Chondrocyte (in vitro differentiated cells): ENCODE data around the gene ARSJ. TPM values are rescaled to one million over a fixed set of nuclear protein-coding genes. Genes with fewer than 3 reads are reported as not detected.
"Not testable (repeated sequence)": the region's sequence is repeated elsewhere in the genome, so short reads cannot be mapped to it uniquely, and the experiment has no call there.

Source experiments
- DNase-seq: peaks from one replicate; pipeline ENCODE4 v3.0.0; 2021; ENCODE audit warnings: mixed read lengths, low spot score
- H3K27ac Mint-ChIP-seq: one replicate; pipeline ENCODE4 v1.8.0; 2021; ENCODE audit warnings: mild to moderate bottlenecking, moderate library complexity, mixed read lengths; ENCODE audit not compliant: unreplicated experiment
- H3K27me3 Mint-ChIP-seq: 2 replicates; pipeline ENCODE4 v1.8.0; 2021; ENCODE audit warnings: low read depth, mixed read lengths
- H3K36me3 Mint-ChIP-seq: 2 replicates; pipeline ENCODE4 v1.8.0; 2021; ENCODE audit warnings: low read depth, mixed read lengths
- H3K4me1 Mint-ChIP-seq: 2 replicates; pipeline ENCODE4 v1.8.0; 2021; ENCODE audit warnings: low read depth, mild to moderate bottlenecking, mixed read lengths
- H3K4me3 Mint-ChIP-seq: one replicate; pipeline ENCODE4 v1.8.0; 2021; ENCODE audit warnings: mild to moderate bottlenecking, moderate library complexity, mixed read lengths; ENCODE audit not compliant: unreplicated experiment
- H3K9me3 Mint-ChIP-seq: 2 replicates; pipeline ENCODE4 v1.8.0; 2021; ENCODE audit warnings: low read depth, mixed read lengths
- total RNA-seq: library from RNA; stranded (reverse); gene quantifications from 3 replicates; pipeline ENCODE4 v1.2.1, GENCODE V29; 2021
- TF ChIP-seq, protein P1 (sequence below): fragments of 200-600 bp; sonication (generic); IDR thresholded peaks from 2 replicates; pipeline ENCODE4 v1.5.0; 2021; ENCODE audit warnings: antibody characterized with exemption, mild to moderate bottlenecking, moderate library complexity

ARSJ gene
- total RNA-seq, 1 donor from 2014 or later = 80.9 TPM

DNA sequence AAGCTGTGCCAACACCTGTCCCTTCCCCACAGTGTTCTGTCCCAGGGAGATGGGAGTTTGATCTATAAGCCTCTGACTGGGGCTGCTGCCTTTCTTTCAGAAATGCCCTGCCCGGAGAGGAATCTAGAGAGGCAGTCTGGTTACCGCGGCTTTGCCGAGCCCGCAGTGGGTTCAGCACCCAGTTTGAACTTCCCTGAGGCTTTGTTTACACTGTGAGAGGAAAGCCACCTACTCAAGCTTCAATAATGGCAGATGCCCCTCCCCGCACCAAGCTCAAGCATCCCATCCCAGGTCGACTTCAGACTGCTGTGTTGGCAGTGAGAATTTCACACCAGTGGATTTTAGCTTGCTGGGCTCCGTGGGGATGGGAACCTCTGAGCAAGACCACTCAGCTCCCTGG, 33.3 kb upstream of the ARSJ start:
- TF ChIP-seq, protein P1, sequence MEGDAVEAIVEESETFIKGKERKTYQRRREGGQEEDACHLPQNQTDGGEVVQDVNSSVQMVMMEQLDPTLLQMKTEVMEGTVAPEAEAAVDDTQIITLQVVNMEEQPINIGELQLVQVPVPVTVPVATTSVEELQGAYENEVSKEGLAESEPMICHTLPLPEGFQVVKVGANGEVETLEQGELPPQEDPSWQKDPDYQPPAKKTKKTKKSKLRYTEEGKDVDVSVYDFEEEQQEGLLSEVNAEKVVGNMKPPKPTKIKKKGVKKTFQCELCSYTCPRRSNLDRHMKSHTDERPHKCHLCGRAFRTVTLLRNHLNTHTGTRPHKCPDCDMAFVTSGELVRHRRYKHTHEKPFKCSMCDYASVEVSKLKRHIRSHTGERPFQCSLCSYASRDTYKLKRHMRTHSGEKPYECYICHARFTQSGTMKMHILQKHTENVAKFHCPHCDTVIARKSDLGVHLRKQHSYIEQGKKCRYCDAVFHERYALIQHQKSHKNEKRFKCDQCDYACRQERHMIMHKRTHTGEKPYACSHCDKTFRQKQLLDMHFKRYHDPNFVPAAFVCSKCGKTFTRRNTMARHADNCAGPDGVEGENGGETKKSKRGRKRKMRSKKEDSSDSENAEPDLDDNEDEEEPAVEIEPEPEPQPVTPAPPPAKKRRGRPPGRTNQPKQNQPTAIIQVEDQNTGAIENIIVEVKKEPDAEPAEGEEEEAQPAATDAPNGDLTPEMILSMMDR = no peak
- DNase-seq = no peak
- Mint-ChIP-seq H3K9me3 (peaks cover 16% of the 10 kb centered on the region), H3K4me3 (no peak overlapping the region), H3K27me3 (no peaks in the 10 kb centered on the region), H3K27ac (no peak overlapping the region), H3K36me3 (peaks cover 9% of the 10 kb centered on the region), H3K4me1 (peaks cover 13% of the 10 kb centered on the region)

DNA sequence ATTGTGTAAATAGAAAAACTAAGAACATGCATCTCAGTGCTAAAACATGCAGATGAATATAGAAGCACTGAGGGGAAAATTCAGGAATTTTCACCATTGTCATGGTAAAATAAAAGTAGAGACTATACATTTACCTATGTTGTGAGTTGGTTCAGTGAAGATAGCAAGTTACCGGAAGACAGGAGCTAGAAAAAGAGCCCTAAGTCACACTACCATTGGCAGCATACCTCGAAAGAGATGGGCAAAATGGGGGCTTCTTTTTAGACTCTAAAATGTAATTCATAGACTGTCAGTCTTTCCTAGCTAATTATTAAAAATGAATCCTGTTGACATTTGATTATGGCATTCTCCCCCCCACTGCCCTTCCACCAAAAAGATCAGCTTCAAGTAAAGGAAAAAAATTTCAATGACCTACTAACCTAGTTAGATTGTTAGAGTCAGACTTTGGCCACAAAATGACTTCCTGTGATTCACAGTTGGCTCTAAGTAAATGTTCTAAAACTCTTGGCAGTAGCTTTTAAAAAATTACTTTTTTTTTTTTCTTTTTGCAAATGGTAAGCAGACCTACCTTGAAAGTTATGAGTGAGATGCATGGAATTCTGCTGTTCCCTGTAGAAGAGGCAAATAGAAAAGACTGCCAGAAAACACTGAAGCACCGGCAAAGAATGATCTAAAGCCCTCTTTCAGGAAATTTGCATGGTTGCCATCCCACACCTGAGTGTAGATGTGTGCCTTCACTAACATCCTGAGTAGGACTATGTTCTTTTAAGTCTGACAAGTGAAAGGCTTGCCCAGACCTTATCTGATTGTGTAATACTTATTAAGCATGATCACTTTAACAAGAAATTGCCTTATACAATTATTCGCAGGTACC, 26.4 kb upstream of the ARSJ start:
- Mint-ChIP-seq H3K9me3 (peaks cover 6% of the 10 kb centered on the region), H3K4me3 (no peak overlapping the region), H3K36me3 (peaks cover 2% of the 10 kb centered on the region), H3K4me1 (peaks cover 21% of the 10 kb centered on the region), H3K27me3 (no peaks in the 10 kb centered on the region), H3K27ac (no peak overlapping the region)
- DNase-seq = no peak
- TF ChIP-seq, protein P1 = no peak

DNA sequence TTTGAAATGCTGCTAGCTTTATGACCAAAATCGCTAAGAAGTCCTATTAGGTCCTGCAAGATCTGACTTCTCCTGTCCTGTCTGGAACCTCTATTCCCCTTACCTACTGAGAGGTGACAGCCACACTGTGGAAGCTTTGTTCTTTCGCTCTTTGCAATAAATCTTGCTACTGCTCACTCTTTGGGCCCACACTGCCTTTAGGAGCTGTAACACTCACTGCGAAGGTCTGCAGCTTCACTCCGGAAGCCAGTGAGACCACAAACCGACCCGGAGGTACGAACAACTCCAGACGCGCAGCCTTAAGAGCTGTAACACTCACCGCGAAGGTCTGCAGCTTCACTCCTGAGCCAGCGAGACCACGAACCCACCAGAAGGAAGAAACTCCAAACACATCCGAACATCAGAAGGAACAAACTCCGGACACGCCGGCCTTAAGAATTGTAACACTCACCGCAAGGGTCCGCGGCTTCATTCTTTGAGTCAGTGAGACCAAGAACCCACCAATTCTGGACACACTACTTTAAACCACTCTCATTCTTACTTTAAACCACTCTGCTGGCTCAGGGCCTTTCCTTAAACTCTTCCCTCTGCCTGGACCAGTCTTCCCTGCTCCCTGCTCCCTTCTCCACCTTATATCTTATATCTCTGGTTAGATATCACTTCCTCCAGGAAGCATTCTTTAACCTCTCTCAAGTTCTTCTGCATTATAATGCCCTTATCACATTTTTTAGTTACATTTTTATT, 25.2 kb upstream of the ARSJ start:
- peaks cover 24% of the 10 kb centered on the region for H3K4me1 Mint-ChIP-seq
- not testable (repeated sequence) for H3K9me3 Mint-ChIP-seq, DNase-seq, H3K4me3 Mint-ChIP-seq, H3K27ac Mint-ChIP-seq, H3K36me3 Mint-ChIP-seq, H3K27me3 Mint-ChIP-seq

DNA sequence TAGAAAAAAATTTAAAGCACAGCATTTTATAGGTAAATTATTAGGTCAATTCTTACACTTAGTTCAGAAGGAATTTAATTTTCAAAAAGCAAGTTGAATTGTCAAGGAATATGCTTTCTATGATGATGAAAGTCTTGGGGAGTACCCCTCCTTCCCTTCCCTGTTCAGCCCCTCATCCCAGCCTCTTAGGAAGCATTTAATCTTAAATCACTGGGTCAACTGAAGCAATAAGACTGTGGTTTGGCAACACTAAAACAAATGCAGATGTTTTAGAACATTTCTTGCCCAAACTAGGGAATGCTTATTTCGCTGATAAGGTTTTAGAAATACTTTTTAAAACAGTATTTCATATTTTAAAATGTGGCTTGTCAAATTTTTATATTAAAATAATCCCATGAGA, 19.1 kb upstream of the ARSJ start:
- Mint-ChIP-seq H3K27ac (no peak overlapping the region), H3K9me3 (no peaks in the 10 kb centered on the region), H3K4me3 (no peak overlapping the region), H3K27me3 (no peaks in the 10 kb centered on the region), H3K4me1 (peaks cover 8% of the 10 kb centered on the region), H3K36me3 (no peaks in the 10 kb centered on the region)
- no peak for DNase-seq
- TF ChIP-seq, protein P1 = no peak

DNA sequence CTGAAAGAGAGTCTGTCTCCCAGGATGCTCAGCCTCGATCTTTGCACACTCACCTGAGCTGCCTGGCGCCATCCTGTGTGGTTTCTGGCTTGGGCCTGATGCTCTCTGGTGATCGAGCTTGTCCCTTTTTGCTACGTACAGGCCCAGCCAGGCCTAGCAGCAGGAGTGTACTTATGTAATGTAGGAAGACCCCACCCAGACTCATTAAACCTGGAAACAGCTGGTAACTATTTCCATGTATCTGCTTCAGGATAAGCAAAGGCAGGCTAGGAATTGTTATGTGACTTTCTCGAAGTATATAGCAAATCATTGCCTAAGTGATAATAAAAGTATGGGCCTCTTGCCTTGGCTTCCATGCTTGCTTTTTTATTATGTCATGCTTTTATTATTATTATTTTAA, 18.6 kb upstream of the ARSJ start:
- Mint-ChIP-seq H3K27me3 (no peaks in the 10 kb centered on the region), H3K4me1 (peaks cover 8% of the 10 kb centered on the region), H3K9me3 (no peaks in the 10 kb centered on the region), H3K4me3 (no peak overlapping the region), H3K27ac (no peak overlapping the region), H3K36me3 (no peaks in the 10 kb centered on the region)
- DNase-seq = no peak
- TF ChIP-seq, protein P1 = no peak
